K562 (cell line): ENCODE results near the gene WDR62. TPM values are rescaled to one million over a fixed set of nuclear protein-coding genes. Genes with fewer than 3 reads are reported as not detected.

ENCODE experiments used
- CHAMP1 ChIP-seq: fragments of 450-650 bp; IDR thresholded peaks from 2 replicates; pipeline ENCODE4 v1.6.1; 2016; ENCODE audit warnings: mild to moderate bottlenecking
- NR1H2 ChIP-seq: sonication (generic); formaldehyde crosslinking; IDR thresholded peaks from 2 replicates; pipeline ENCODE4 v1.4.0; 2020; ENCODE audit warnings: mild to moderate bottlenecking, missing genetic modification reagents
- SAFB ChIP-seq: fragments of 200-400 bp; formaldehyde crosslinking; IDR thresholded peaks from 2 replicates; pipeline ENCODE4 v1.6.1; 2017; ENCODE audit warnings: low read depth, low read length, borderline replicate concordance
- TARDBP ChIP-seq: fragments of 450-650 bp; IDR thresholded peaks from 2 replicates; pipeline ENCODE4 v1.6.1; 2016
- ZNF583 ChIP-seq: fragments of 250-450 bp; sonication (Bioruptor Pico); IDR thresholded peaks from 2 replicates; pipeline ENCODE4 v1.4.0; 2020
- polyA plus RNA-seq, 8 experiments: library from polyadenylated mRNA; depleted of rRNA in 4 of 8; stranded (reverse) in 5 of 8; unstranded in 3 of 8; fragments of >200 nt; fragmentation: Nextera tagmentation in 2 of 8; fragmentation: Illumina TruSeq in 1 of 8; extraction: Ambion mirVana in 2 of 8; extraction: Trizol in 1 of 8; gene quantifications; 2 replicates each; pipeline versions ENCODE4 v1.2.1 to v1.2.3, GENCODE V29; 2011 to 2014; ENCODE audit warnings: inconsistent platforms in 1 of 8, missing spikeins in 1 of 8
- total RNA-seq, 7 experiments: library from RNA; depleted of rRNA in 6 of 7; stranded (reverse); fragments of >200 nt in 6 of 7; fragmentation: Illumina TruSeq in 2 of 7; extraction: Trizol in 2 of 7; gene quantifications; 2 replicates each; pipeline versions ENCODE4 v1.2.1 to v1.2.3, GENCODE V29; 2011 to 2021; ENCODE audit warnings: low replicate concordance in 1 of 7
- TF ChIP-seq, protein P1 (sequence below): fragments of 150-350 bp; IDR thresholded peaks from 2 replicates; pipeline ENCODE4 v1.6.1; 2014; ENCODE audit warnings: low read depth, mild to moderate bottlenecking, low read length, borderline replicate concordance
- TF ChIP-seq, protein P2 (sequence below): fragments of 250-450 bp; sonication (Bioruptor Pico); IDR thresholded peaks from 2 replicates; pipeline ENCODE4 v1.5.0; 2020; ENCODE audit warnings: mild to moderate bottlenecking, borderline replicate concordance

Gene WDR62
- total and polyA plus RNA-seq, 9 of the 15 experiments (the other 6 are each of a cell fraction or from before 2014, with no cell fraction given): 0.35 to 32.8 (median 14.4) TPM

- TF ChIP-seq, protein P1, sequence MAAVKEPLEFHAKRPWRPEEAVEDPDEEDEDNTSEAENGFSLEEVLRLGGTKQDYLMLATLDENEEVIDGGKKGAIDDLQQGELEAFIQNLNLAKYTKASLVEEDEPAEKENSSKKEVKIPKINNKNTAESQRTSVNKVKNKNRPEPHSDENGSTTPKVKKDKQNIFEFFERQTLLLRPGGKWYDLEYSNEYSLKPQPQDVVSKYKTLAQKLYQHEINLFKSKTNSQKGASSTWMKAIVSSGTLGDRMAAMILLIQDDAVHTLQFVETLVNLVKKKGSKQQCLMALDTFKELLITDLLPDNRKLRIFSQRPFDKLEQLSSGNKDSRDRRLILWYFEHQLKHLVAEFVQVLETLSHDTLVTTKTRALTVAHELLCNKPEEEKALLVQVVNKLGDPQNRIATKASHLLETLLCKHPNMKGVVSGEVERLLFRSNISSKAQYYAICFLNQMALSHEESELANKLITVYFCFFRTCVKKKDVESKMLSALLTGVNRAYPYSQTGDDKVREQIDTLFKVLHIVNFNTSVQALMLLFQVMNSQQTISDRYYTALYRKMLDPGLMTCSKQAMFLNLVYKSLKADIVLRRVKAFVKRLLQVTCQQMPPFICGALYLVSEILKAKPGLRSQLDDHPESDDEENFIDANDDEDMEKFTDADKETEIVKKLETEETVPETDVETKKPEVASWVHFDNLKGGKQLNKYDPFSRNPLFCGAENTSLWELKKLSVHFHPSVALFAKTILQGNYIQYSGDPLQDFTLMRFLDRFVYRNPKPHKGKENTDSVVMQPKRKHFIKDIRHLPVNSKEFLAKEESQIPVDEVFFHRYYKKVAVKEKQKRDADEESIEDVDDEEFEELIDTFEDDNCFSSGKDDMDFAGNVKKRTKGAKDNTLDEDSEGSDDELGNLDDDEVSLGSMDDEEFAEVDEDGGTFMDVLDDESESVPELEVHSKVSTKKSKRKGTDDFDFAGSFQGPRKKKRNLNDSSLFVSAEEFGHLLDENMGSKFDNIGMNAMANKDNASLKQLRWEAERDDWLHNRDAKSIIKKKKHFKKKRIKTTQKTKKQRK: no peak
- no peak for TF ChIP-seq TARDBP
- TF ChIP-seq CHAMP1: no peak
- no peak for TF ChIP-seq ZNF583 (CRISPR knock-in tag)
- no peak for TF ChIP-seq SAFB
- TF ChIP-seq, protein P2, sequence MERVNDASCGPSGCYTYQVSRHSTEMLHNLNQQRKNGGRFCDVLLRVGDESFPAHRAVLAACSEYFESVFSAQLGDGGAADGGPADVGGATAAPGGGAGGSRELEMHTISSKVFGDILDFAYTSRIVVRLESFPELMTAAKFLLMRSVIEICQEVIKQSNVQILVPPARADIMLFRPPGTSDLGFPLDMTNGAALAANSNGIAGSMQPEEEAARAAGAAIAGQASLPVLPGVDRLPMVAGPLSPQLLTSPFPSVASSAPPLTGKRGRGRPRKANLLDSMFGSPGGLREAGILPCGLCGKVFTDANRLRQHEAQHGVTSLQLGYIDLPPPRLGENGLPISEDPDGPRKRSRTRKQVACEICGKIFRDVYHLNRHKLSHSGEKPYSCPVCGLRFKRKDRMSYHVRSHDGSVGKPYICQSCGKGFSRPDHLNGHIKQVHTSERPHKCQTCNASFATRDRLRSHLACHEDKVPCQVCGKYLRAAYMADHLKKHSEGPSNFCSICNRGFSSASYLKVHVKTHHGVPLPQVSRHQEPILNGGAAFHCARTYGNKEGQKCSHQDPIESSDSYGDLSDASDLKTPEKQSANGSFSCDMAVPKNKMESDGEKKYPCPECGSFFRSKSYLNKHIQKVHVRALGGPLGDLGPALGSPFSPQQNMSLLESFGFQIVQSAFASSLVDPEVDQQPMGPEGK: no peak
- TF ChIP-seq NR1H2 (CRISPR knock-in tag): no peak
Observed at GRCh38 chr19:36041831-36042230, 12.9 kb upstream of the WDR62 start (continued).
